Stimulated activated CD8-positive, alpha-beta memory T cell treated with anti-CD3 and anti-CD28 coated beads, Interleukin-12 subunit alpha, Interleukin-12 subunit beta, amount 100 ng/mL, for 24 hours (primary cell): Measurements from ENCODE around the gene FHIP1A.

Experiments used
- DNase-seq: peaks from one replicate; pipeline ENCODE4 v3.0.0-alpha.2; 2020; ENCODE audit errors: extremely low read depth

Gene FHIP1A

GRCh38 chr4:151455212-151455611, 46.2 kb downstream of the FHIP1A start:
- no peak for DNase-seq

GRCh38 chr4:151458148-151458547, 49.2 kb downstream of the FHIP1A start:
- DNase-seq, result no peak
